ACC112 (cell line): Measurements from ENCODE around the gene MACROD2.
A peak's percentile ranks its signal among the peaks of the same experiment; 100 is the strongest.
"Not testable (repeated sequence)": the region's sequence is repeated elsewhere in the genome, so short reads cannot be mapped to it uniquely, and the experiment has no call there.

Experiments
- H2AFZ ChIP-seq: fragments of 200-600 bp; sonication (generic); one replicate; pipeline ENCODE4 v1.6.0; 2017; ENCODE audit warnings: antibody characterized with exemption, low read length; ENCODE audit not compliant: unreplicated experiment
- H3K27ac ChIP-seq: fragments of 200-600 bp; sonication (generic); 2 replicates; pipeline ENCODE4 v1.5.1; 2014; ENCODE audit warnings: low read depth, mild to moderate bottlenecking, antibody characterized with exemption, low read length, moderate library complexity
- H3K27me3 ChIP-seq: fragments of 200-600 bp; sonication (generic); 2 replicates; pipeline ENCODE4 v1.6.1; 2014; ENCODE audit warnings: mild to moderate bottlenecking, antibody characterized with exemption, low read length, moderate library complexity, mixed read lengths; ENCODE audit not compliant: insufficient read depth
- H3K36me3 ChIP-seq: fragments of 200-600 bp; sonication (generic); 2 replicates; pipeline ENCODE4 v1.6.1; 2016; ENCODE audit warnings: mild to moderate bottlenecking, antibody characterized with exemption, low read length, moderate library complexity, mixed read lengths; ENCODE audit not compliant: insufficient read depth
- H3K4me1 ChIP-seq: fragments of 200-600 bp; sonication (generic); one replicate; pipeline ENCODE4 v1.6.1; 2016; ENCODE audit warnings: low read length, mixed read lengths; ENCODE audit not compliant: insufficient read depth, unreplicated experiment, control insufficient read depth
- H3K4me3 ChIP-seq: fragments of 200-600 bp; sonication (generic); 2 replicates; pipeline ENCODE4 v1.5.1; 2014; ENCODE audit warnings: mild to moderate bottlenecking, low read depth, low read length
- H3K79me2 ChIP-seq: fragments of 200-600 bp; sonication (generic); one replicate; pipeline ENCODE4 v1.6.0; 2016; ENCODE audit warnings: low read length; ENCODE audit not compliant: control insufficient read depth, unreplicated experiment, insufficient read depth

Gene MACROD2

DNA sequence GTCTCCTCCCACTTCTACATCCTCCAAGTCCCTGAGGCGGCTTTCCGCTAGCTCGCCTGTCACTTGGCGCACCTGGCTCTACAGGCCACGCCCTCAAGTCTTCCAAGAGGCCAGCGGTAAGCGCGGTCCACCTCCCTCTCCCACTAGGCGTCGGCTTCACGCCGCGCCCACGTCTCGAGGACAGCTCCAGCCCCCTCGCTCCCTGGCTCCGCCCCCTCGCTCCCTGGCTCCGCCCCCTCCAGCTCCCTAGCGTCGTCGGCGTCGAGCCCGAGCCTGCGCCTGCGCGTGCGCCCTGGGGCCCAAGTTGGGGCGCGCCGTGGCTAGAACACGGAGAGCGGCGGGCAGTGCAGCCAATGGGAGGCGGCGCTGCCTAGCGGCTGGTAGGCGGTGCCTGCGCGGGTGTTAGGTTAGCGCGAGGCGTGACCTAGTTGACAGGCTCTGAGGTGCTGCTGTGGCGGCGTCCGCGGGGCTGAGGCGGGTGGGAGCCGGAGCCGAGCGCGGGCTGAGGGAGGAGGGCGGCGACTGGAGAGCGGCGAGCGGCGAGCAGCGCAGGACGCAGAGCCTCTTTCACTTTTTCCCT lies at the start of gene MACROD2:
TSS of gene MACROD2 (plus strand) at position 431 of the 580 bp plus-strand sequence.
- no peaks in the 10 kb centered on the region for H3K27me3 ChIP-seq
- no peaks in the 10 kb centered on the region for H3K79me2 ChIP-seq
- no peak within 1 kb of the TSS for H3K27ac ChIP-seq
- H3K4me3 ChIP-seq, result peak within 1 kb of the TSS; percentile 84
- no peaks in the 10 kb centered on the region for H3K36me3 ChIP-seq
- no peaks in the 10 kb centered on the region for H3K4me1 ChIP-seq
- H2AFZ ChIP-seq, result peak within 1 kb of the TSS; percentile 87

DNA sequence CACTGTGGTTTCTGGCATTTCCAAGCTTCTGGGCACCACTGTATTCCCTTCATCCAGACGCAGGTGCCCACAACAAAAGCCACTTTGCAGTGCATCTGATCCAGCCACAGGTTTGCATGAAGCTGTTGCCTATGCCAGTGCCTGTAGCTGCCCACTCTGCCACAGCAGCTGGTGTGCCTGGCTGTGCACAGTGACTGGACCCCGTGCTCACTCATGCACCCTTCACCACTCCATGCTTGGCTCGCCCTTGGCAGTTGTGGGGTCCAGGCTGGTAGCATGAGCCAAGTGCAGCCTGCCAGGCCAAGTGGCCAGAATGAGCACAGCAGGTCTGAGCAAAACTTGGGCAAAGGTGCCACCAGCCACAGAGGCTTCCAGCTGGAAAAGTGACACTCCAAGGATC lies 47.6 kb upstream of the MACROD2 start:
- Histone ChIP-seq H3K4me1 (no peaks in the 10 kb centered on the region), H3K27ac (no peak overlapping the region), H3K4me3 (no peak overlapping the region), H3K36me3 (no peaks in the 10 kb centered on the region), H3K79me2 (no peaks in the 10 kb centered on the region), H3K27me3 (peaks cover 3% of the 10 kb centered on the region; the same call in 1 of the 2 replicates), H2AFZ (no peak overlapping the region)

DNA sequence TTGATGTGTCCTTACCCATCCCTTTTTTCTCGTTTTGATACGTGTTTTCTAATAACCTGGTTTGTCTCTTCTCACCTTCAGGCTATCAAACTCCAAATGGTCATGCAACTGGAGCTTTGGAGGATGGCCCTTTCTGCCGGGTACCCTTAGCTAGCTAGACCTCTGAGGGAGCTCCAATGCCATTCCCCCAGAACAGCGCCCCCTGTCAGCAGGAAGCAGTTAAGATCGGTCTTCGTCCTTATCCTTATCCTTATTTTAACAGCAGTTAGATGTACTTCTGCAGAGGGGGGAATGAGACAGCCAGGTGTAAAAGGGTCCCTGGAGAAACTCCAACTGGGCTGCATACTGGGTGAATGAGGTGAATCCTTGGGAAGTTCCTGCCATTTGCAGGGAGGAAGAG lies 42.1 kb upstream of the MACROD2 start:
- no peaks in the 10 kb centered on the region for H3K4me1 ChIP-seq
- no peaks in the 10 kb centered on the region for H3K36me3 ChIP-seq
- no peaks in the 10 kb centered on the region for H3K27me3 ChIP-seq
- H3K27ac ChIP-seq, result no peak overlapping the region
- H2AFZ ChIP-seq, result no peak overlapping the region
- H3K4me3 ChIP-seq, result no peak overlapping the region
- no peaks in the 10 kb centered on the region for H3K79me2 ChIP-seq

DNA sequence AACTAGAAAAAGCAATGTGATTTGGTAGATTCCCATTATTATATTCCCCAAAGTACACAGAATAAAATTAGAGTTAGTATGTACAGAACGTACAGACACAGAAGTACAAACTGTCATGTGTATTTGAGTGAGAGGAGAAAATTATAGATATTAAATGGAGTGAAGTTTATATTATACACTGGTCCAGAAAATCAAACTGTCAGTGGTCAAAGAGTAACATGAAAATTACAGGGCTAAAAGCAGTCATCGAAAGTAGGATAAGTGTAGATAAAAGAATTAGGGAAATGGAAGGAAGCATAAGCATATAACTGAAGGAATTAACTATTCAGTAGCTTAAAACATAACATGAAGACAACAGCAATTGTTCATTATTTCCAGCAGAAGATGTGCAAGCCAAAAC lies 35.2 kb upstream of the MACROD2 start:
- Histone ChIP-seq H3K4me1 (no peaks in the 10 kb centered on the region), H3K79me2 (no peaks in the 10 kb centered on the region), H3K27me3 (no peaks in the 10 kb centered on the region), H3K36me3 (no peaks in the 10 kb centered on the region), H3K4me3 (no peak overlapping the region), H2AFZ (no peak overlapping the region), H3K27ac (no peak overlapping the region)

DNA sequence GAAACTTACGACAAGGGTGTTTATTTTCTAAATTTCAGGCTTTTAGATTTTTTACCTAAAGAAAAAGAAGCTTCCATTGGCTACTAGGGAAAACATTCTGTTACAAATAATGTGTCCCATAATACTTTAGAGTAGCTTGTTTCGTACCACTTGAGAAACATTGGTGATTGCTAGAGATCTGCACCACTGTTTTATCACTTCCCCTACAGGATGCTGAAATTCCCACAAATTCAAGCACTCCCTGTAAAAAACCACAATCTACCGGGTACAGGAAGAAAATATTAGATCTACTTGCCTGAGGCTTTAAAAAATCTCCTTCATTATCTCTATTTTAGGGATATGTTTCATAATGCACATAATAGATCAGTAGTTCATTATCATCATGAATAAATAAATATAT lies 34.8 kb upstream of the MACROD2 start:
- peak overlapping the region; percentile 6 for H2AFZ ChIP-seq
- no peaks in the 10 kb centered on the region for H3K36me3 ChIP-seq
- H3K27ac ChIP-seq, result no peak overlapping the region
- H3K27me3 ChIP-seq, result no peaks in the 10 kb centered on the region
- H3K4me3 ChIP-seq, result no peak overlapping the region
- no peaks in the 10 kb centered on the region for H3K79me2 ChIP-seq
- no peaks in the 10 kb centered on the region for H3K4me1 ChIP-seq

DNA sequence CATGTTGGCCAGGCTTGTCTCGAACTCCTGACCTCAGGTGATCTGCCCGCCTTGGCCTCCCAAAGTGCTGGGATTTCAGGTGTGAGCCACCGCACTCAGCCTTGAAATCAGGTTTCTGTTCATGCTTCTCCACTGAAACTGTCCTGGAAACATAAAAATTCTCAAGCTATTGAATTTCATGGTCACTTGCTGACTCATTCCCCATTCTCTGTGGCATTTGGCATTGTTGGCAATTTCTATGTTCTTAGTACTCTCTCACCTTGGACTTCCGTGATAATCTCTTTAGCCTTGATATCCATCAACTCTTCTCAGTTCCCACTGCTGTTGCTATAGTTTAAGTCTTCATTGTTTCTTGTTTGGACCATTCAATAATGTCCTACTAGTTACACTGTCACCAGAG lies 11.1 kb upstream of the MACROD2 start:
- Histone ChIP-seq H3K27me3 (no peaks in the 10 kb centered on the region; the same call in 1 of the 2 replicates), H3K4me3 (no peak overlapping the region), H2AFZ (no peak overlapping the region), H3K27ac (no peak overlapping the region), H3K79me2 (no peaks in the 10 kb centered on the region), H3K4me1 (no peaks in the 10 kb centered on the region), H3K36me3 (no peaks in the 10 kb centered on the region)

DNA sequence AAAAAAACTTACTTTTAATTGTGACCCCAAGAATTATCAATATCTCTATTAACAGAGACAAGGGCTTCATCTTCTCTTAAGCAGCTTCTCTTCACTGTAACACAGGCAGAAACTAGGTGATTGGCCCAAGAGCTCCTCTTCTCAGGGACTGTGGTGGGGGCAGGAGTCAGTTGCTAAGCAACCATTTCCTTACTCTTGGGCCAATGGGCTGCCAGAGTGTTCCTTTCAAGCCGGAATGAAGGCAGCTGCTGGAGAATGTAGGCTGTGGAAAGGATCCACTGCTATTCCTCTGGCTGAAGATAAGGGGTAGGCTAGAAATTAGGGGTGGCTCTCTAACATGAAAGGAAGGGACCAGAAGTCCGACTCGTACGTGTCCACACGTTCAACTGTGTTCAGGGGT lies 4.9 kb upstream of the MACROD2 start, which contains the start of gene SEL1L2:
TSS of gene SEL1L2 (minus strand) at position 150 of the 400 bp plus-strand sequence. CDS start at position 70, 80 bp downstream.
- H3K27me3 ChIP-seq, result peaks cover 5% of the 10 kb centered on the region; the same call in 1 of the 2 replicates
- no peaks in the 10 kb centered on the region for H3K36me3 ChIP-seq
- H3K27ac ChIP-seq, result no peak within 1 kb of the TSS
- no peaks in the 10 kb centered on the region for H3K4me1 ChIP-seq
- no peaks in the 10 kb centered on the region for H3K79me2 ChIP-seq
- H3K4me3 ChIP-seq, result no peak within 1 kb of the TSS
- H2AFZ ChIP-seq, result no peak within 1 kb of the TSS

DNA sequence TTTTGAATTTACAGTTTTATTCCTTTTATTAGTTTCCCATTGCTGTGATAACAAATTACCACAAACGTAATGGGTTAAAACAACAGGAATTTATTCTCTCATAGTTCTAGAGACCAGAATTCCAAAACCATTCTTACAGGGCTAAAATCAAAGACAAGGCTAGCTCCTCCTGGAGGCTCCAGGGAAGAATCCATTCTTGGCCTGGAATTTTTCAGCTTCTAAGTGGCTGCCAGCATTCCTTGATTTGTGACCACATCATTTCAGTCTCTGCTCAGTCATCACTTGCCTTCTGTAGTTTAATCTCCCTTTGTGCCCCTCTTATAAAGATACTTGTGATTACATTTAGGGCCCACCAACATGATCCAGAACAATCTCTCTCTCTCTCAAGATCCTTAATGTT lies 4.0 kb upstream of the MACROD2 start:
- Histone ChIP-seq H3K4me3 (no peak overlapping the region), H3K79me2 (no peaks in the 10 kb centered on the region), H3K27me3 (peaks cover 5% of the 10 kb centered on the region; the same call in 1 of the 2 replicates), H2AFZ (no peak overlapping the region), H3K4me1 (no peaks in the 10 kb centered on the region), H3K27ac (no peak overlapping the region), H3K36me3 (no peaks in the 10 kb centered on the region)

DNA sequence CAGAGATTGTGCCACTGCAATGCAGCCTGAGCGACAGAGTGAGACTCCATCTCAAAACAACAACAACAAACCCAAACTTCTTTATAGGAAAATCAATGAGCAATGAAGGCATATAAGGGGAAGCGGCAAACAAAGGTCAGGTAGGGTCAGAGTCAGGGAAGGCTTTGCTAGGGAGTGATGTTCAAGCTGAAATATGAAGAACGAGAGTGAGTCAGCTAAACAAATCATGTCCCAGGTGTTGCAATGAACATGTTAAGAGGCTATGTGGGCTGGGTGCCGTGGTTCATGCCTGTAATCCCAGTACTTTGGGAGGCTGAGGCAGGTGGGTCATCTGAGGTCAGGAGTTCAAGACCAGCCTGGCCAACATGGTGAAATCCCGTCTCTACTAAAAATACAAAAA lies 3.4 kb upstream of the MACROD2 start:
- not testable (repeated sequence) for H3K4me3 ChIP-seq, H3K36me3 ChIP-seq

DNA sequence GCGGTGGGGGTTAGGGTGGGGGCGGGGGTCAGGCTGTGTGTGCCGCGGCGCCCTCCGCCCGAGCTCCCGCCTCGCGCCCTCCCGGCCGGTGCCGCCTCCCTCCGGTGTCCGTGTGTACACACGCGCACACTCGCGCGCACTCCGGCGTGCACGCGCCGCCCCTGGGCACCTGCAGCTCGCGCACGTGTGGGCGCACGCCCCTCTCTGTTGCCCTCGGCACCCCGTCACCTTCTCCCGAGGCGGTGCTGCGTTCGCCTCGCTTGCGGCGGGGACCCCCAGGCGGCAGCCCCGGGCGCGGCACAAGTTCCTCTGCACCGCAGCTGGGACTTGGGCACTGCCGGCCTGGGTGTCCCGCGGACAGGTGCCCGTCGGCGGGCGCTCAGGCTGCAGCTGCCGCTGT lies 525 bp downstream of the MACROD2 start:
- Histone ChIP-seq H2AFZ (peak overlapping the region; percentile 87), H3K27ac (no peak overlapping the region), H3K36me3 (no peaks in the 10 kb centered on the region), H3K4me1 (no peaks in the 10 kb centered on the region), H3K27me3 (no peaks in the 10 kb centered on the region), H3K4me3 (peak overlapping the region; percentile 84), H3K79me2 (no peaks in the 10 kb centered on the region)

More for the DNA sequence above, 3.4 kb upstream of the MACROD2 start:
- H3K27ac ChIP-seq, H3K27me3 ChIP-seq, H3K4me1 ChIP-seq, H3K79me2 ChIP-seq, H2AFZ ChIP-seq: not testable (repeated sequence)

DNA sequence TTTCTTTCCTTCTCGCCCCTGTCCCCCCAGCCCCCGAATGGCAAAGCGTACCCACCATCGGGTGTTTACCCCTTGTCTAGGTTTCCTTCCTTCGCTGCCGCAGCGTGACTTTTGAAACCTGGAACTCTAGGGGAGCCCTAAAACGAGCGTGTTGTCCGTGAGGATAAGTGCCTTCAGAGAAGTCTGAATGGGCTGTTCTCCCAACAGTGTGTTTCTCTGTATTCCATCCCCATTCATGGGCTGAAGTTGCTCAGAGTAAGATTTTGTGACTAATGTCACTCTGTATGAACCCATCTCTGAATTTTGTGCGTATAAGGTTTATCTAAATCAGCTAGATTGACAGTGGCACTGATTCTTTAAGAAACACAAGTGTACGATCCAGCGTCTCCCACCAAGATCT lies 949 bp downstream of the MACROD2 start:
- H3K36me3 ChIP-seq, result no peaks in the 10 kb centered on the region
- H3K79me2 ChIP-seq, result no peaks in the 10 kb centered on the region
- H3K27me3 ChIP-seq, result no peaks in the 10 kb centered on the region
- H3K4me3 ChIP-seq, result peak overlapping the region; percentile 84
- peak overlapping the region; percentile 87 for H2AFZ ChIP-seq
- H3K4me1 ChIP-seq, result no peaks in the 10 kb centered on the region
- H3K27ac ChIP-seq, result no peak overlapping the region
